OCI-LY7 (cell line): ENCODE measurements around the gene NCF2.
"Not testable (repeated sequence)": the region's sequence is repeated elsewhere in the genome, so short reads cannot be mapped to it uniquely, and the experiment has no call there.

Experiments used
- CTCF ChIP-seq: fragments of 200-600 bp; sonication (generic); conservative IDR thresholded peaks from 2 replicates; pipeline ENCODE4 v1.5.1; 2014; ENCODE audit warnings: mild to moderate bottlenecking, antibody characterized with exemption, low read length, moderate library complexity, mixed read lengths
- EZH2phosphoT487 ChIP-seq: fragments of 200-600 bp; sonication (generic); IDR thresholded peaks from 2 replicates; pipeline ENCODE4 v1.6.1; 2018; ENCODE audit warnings: low read depth, borderline replicate concordance, mild to moderate bottlenecking, mixed run types, antibody characterized with exemption, low read length, moderate library complexity, mixed read lengths

- not testable (repeated sequence) for TF ChIP-seq CTCF, EZH2phosphoT487
Observed at GRCh38 chr1:183618202-183618601, 27.9 kb upstream of the NCF2 start.
